Stimulated activated CD8-positive, alpha-beta memory T cell treated with anti-CD3 and anti-CD28 coated beads, Interleukin-15, amount 100 ng/mL, for 1 hour (primary cell): Measurements from ENCODE around the gene BAHCC1.
"Not testable (repeated sequence)": the region's sequence is repeated elsewhere in the genome, so short reads cannot be mapped to it uniquely, and the experiment has no call there.

Experiments used
- DNase-seq: peaks from one replicate; pipeline ENCODE4 v3.0.0-alpha.2; 2020; ENCODE audit warnings: low read depth

The BAHCC1 gene

GRCh38 chr17:81413497-81414135 is 18.4 kb downstream of the BAHCC1 start:
- no peak for DNase-seq

GRCh38 chr17:81414756-81415516 is 19.7 kb downstream of the BAHCC1 start:
- no peak for DNase-seq

GRCh38 chr17:81415681-81416080 is 20.4 kb downstream of the BAHCC1 start:
- no peak for DNase-seq

GRCh38 chr17:81416612-81417011 is 21.4 kb downstream of the BAHCC1 start:
- no peak for DNase-seq

- DNase-seq, result no peak
Measured at GRCh38 chr17:81417049-81417878, 22.0 kb downstream of the BAHCC1 start.

- DNase-seq, result no peak
Measured at GRCh38 chr17:81417879-81418709, 22.8 kb downstream of the BAHCC1 start.

GRCh38 chr17:81418710-81419318 is 23.6 kb downstream of the BAHCC1 start:
- no peak for DNase-seq

GRCh38 chr17:81419319-81419885 is 24.1 kb downstream of the BAHCC1 start:
- DNase-seq, result no peak

GRCh38 chr17:81419886-81420768 is 24.9 kb downstream of the BAHCC1 start:
- no peak for DNase-seq

- no peak for DNase-seq
Measured at GRCh38 chr17:81420769-81421462, 25.7 kb downstream of the BAHCC1 start.

GRCh38 chr17:81422776-81423697 is 27.8 kb downstream of the BAHCC1 start:
- DNase-seq, result no peak

GRCh38 chr17:81423698-81424071 is 28.4 kb downstream of the BAHCC1 start:
- DNase-seq, result no peak

- no peak for DNase-seq
Measured at GRCh38 chr17:81424151-81425017, 29.1 kb downstream of the BAHCC1 start.

- not testable (repeated sequence) for DNase-seq
Measured at GRCh38 chr17:81425041-81425440, 29.8 kb downstream of the BAHCC1 start.

- not testable (repeated sequence) for DNase-seq
Measured at GRCh38 chr17:81425716-81426392, 30.6 kb downstream of the BAHCC1 start.

- no peak for DNase-seq
Measured at GRCh38 chr17:81426393-81427172, 31.3 kb downstream of the BAHCC1 start.
